HEK293T (cell line): ENCODE data around the gene KLC4.

Source experiments
- BHLHE40 ChIP-seq: fragments of 450-650 bp; IDR thresholded peaks from 2 replicates; pipeline ENCODE4 v1.6.1; 2016; ENCODE audit warnings: mild to moderate bottlenecking, moderate library complexity, borderline replicate concordance
- CTBP1 ChIP-seq: fragments of 450-650 bp; IDR thresholded peaks from 2 replicates; pipeline ENCODE4 v1.6.1; 2016; ENCODE audit warnings: borderline replicate concordance
- ELF4 ChIP-seq: fragments of 450-650 bp; IDR thresholded peaks from 2 replicates; pipeline ENCODE4 v1.6.1; 2017; ENCODE audit warnings: antibody characterized with exemption
- FOXA1 ChIP-seq: fragments of 450-650 bp; IDR thresholded peaks from 2 replicates; pipeline ENCODE4 v1.6.1; 2016; ENCODE audit warnings: mild to moderate bottlenecking
- FOXK2 ChIP-seq: fragments of 450-650 bp; IDR thresholded peaks from 2 replicates; pipeline ENCODE4 v1.6.1; 2016; ENCODE audit warnings: mild to moderate bottlenecking
- FOXM1 ChIP-seq: fragments of 450-650 bp; IDR thresholded peaks from 2 replicates; pipeline ENCODE4 v1.6.1; 2017; ENCODE audit warnings: mild to moderate bottlenecking, borderline replicate concordance
- HDGF ChIP-seq: fragments of 450-650 bp; IDR thresholded peaks from 2 replicates; pipeline ENCODE4 v1.6.1; 2017; ENCODE audit warnings: antibody characterized with exemption, borderline replicate concordance
- LEF1 ChIP-seq: fragments of 450-650 bp; IDR thresholded peaks from 2 replicates; pipeline ENCODE4 v1.6.1; 2017; ENCODE audit warnings: mild to moderate bottlenecking, borderline replicate concordance
- SP1 ChIP-seq: fragments of 450-650 bp; IDR thresholded peaks from 2 replicates; pipeline ENCODE4 v1.6.1; 2017
- SUZ12 ChIP-seq: fragments of 450-650 bp; IDR thresholded peaks from 2 replicates; pipeline ENCODE4 v1.6.1; 2016; ENCODE audit warnings: mild to moderate bottlenecking
- TARDBP ChIP-seq: fragments of 450-650 bp; IDR thresholded peaks from 2 replicates; pipeline ENCODE4 v1.6.1; 2016
- ZNF384 ChIP-seq: fragments of 450-650 bp; IDR thresholded peaks from 2 replicates; pipeline ENCODE4 v1.6.1; 2016

DNA sequence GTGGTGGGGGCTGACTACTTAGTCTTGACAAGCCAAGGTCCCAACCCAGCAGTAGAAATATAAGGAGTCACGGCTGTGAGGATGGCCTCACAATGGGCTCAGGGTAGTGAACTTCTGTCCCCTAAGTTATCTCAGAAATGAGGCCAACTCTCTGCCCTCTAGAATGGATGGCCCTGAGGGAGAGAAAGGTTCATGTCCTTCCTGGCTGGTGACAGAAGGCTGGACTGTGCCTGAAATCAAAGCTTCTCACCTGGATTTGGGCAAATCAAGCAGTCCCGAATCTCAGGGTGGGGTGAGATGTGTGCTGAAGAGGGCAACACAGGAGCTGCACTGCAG, 25.3 kb upstream of the KLC4 start:
- TF ChIP-seq TARDBP (no peak), LEF1 (no peak), ZNF384 (no peak), ELF4 (no peak), FOXA1 (no peak), SP1 (no peak), FOXK2 (no peak), BHLHE40 (no peak), SUZ12 (no peak), FOXM1 (no peak), CTBP1 (no peak), HDGF (no peak)
